ENCODE measurements around the gene ING3.

ING3 gene

DNA sequence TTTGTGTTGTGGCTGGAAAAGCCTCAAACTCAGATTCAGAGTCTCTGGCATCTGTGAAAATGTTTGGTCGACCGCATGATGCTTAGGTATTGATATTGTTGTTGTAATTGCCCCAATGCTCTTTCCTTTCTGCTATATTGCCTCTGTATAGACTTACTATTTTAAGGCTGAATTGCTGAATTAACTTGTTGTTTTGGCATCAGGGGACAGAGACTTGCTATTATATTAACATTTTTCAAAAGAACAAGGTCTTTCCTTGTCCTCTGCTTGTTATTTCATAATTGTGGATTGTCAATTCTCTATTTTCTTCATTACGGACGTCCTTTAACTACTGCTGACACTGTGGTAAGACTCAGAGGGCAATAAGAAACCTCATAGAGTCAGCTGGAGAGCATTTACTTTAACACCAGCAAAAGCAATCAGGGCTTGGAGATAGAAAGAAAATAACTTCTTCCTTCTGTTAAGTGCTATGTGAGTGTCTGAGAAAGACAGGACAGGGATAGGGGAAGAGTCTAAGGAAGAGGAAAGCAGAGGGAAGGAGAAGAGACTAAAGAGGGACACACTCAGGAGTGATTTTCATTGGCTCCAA, 55.5 kb downstream of the ING3 start:
- DNase-seq = no peak

- no peak for DNase-seq
Measured at GRCh38 chr7:121006711-121007315, 56.2 kb downstream of the ING3 start.

GRCh38 chr7:121008816-121009215, 58.2 kb downstream of the ING3 start:
- DNase-seq = no peak

DNA sequence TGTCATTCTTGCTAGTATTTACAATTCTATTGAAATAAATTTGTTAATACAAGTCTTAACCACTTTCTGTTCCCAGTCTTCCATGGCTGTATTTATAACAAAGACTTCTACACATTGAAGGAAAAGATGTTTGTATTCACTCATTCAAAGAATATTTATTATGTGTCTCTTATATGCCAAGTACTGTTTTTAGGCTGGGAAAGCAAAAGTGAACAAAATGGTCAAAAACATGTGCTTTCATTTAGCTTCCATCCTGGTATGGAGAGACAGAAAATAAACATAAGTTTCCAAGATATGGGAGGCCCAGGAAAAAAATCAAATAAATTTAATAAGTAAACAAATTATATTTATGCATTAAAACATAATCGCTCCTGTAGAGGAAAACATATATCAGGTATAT, 60.8 kb downstream of the ING3 start:
- DNase-seq = no peak

GRCh38 chr7:121012170-121012874, 61.7 kb downstream of the ING3 start:
- DNase-seq = no peak

GRCh38 chr7:121012919-121013318, 62.3 kb downstream of the ING3 start:
- DNase-seq = no peak

DNA sequence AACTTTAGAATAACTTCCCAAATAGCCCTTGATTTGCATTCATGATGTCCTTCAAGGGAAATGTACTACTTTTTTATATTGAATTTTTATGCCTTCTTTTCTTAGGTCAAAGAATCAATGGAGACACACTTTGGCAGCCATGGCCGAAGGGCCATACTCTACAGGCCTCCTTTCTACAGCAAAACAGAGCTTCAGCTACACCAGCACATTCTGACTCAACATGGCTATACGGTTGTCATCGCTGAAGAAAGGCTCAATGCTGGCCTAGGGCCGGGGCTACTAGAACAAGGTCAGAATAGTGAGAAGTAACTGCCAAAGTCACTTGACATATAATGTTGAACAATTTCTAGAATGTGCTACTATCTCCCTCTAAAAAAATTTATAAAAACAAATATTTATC, 65.0 kb downstream of the ING3 start:
- DNase-seq = no peak

- DNase-seq = no peak
Measured at GRCh38 chr7:121016966-121017365, 66.4 kb downstream of the ING3 start.

DNA sequence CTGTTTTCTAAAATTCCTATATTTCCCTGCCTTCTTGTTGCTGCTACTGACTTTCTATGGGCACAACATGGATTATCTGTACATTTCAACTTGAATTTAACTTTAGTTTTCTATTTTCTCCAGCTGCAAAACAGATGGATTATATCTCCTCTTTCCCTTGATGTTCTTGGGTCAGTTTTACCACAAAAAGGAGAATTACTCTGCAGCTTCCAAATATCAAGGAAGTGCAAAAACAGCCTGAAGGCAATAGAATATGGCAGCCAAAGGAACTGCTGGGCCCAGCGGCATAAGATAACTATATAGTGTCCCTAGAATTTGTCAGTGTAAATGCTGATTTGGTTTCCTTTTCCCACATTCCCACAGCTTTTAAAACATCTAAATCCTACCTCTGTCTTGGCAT, 67.0 kb downstream of the ING3 start:
- no peak for DNase-seq

- DNase-seq = no peak
Measured at GRCh38 chr7:121019018-121019417, 68.4 kb downstream of the ING3 start.

GRCh38 chr7:121020249-121020988, 69.8 kb downstream of the ING3 start:
- no peak for DNase-seq

DNA sequence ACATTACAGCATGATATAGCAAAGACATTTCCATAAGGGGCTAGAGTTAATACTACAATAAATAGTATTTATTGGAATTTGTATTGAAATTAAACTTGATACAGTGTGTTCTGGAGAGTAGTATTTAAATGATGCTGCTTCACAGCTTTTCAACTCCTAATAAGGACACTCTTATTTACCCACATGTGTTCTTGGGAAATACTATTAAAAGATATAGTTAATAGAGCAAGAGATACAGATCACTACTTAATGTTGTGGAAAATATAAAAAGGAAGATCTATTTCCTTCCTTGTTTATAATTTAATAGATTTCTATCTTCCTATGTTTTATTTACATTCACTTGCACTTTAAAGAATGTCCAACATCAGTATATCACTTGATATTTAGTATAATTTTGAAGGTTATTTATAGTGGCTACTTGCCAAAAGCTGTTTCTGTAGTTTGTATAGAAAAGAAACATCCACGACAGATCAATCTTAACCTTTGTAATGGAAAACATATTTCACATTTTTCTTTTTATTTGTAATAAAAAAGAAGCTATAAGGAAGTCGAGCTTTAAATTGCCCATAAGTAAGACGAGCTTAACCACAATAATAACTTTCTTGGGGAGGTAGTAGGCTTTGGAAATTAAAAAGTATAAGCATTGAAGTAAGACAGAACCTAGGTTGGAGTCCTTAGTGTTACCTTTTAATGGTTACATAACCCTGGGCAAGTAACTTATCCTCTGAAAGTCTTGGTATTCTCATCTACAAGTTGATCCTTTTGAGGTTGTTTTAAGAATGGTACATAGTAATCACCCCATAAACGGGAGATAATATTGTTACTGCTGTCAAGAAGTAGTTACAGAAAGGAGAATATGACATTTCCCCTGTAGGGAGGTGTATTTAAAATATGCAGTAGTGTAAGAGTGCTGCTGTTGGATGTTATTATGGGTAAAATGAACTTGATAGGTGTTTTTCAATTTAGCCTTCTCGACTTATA, 70.7 kb downstream of the ING3 start:
- DNase-seq = no peak

- DNase-seq = no peak
Measured at GRCh38 chr7:121023194-121023593, 72.6 kb downstream of the ING3 start.

DNA sequence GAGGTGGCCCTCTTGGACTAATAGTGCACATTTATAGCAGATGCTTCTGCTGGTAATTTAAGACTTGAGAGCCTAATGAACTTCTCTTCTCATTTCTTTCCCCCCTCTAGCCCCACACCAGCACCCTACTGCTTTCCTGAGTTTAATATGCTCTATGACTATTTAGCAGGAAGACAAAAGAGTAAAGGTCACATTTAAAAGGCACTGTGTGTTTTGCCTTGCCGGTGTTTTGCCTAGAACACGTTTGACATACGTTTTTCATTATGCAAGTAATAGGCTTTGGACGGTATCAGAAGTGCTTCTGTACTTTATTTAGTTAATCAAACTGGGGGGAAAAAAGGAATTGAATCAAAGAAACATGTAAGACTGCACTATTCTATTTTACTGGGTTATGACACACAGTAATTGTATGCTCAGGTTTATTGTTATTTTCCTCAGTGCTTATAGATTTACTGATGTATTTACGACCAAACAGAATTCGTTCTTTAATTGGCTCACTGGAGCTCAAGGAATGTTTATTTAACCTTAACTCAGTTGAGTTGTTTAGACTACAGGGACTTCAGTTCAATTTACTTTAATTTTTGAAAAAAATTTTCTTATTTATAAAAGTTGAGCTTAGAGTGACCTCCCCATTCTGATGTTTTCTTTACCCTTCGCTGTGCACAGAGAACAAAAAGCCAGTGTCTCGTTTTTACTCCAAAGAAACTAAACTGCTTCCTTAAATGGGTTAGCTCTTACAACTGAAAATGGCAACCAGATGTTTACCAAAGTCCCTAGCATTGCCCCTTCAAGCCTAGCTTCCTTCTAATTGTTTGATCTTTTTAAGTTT, 73.3 kb downstream of the ING3 start:
- no peak for DNase-seq

- no peak for DNase-seq
Measured at GRCh38 chr7:121024611-121025010, 74.0 kb downstream of the ING3 start.

DNA sequence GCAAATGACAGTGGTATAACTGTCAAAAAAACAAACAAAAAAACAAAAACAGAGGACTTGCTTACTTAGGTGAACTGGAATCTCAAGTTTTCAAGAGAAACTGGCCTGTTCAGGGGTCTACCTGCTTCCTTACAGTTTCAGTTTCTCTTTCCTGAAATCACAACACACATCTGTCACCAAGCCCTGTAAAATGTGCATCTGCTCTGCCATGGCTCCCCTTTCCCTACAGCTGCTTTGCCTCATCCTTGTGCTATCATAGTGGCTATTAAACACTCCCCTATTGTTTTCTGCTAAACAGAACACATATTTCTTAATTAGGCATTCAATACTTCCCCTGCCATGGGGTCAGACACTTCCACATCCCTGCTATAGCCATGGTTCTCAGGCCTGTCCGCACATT, 75.6 kb downstream of the ING3 start:
- no peak for DNase-seq

GRCh38 chr7:121026577-121027111, 76.1 kb downstream of the ING3 start:
- DNase-seq = no peak

Measured in NCI-H1417 treated with DMSO at 0.1 percent for 48 hours (cell line).